ENCODE results near the gene HOXC11.

HOXC11 gene

DNA sequence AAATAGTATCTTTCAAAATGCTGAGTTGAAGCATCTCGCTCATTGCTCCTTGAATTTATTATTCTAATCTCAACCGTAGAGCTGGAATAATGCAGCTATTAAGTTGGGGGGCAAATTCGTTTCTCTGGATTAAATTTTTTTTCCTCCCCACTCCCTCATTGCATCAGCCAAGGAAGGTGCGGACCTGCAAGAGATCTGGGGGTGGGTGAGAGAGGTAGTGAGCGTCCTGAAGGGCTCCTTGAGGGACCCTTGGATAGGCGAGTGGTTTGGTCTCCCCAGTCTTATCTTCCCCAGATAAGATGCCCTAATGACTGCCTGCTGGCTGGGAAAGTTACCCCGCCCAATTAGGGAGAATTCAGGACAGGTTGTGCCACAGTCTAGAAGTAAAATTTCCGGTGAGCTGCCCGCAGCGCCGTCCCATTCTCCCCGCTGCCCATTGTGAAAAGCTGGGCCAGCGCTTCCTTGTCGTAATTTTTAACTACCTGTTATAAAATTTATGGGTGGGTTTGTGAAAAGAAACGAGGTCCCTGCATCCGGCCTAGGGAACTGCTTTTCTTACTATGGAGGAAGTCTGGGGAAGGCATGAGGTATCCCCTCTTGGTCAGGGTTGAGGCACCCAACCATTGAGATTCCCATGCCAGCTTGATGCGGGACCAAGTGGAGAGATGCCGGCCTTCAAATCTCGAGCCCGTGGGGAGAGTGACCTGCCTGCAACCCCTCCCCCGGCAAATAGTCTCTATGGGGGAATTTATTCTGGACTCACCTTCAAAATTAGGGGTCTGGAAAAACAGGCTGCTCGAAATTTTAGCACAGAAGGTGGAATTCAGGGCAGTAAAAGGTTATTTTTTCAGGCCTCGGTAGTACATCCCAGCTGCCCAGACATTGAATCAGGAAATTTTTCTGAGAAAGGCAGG is 42.3 kb downstream of the HOXC11 start:
- DNase-seq = no peak
- in situ Hi-C loops (cut with MboI; ENCODE audit: low pct_unique_long_range_greater_than_20kb, low sequenced_read_pairs) = no loop called here

- in situ Hi-C loops (cut with MboI; ENCODE audit: low pct_unique_long_range_greater_than_20kb, low sequenced_read_pairs) = no loop called here
- no peak for DNase-seq
These were observed 43.1 kb downstream of the HOXC11 start for GRCh38 chr12:54016051-54016450.

- in situ Hi-C loops (cut with MboI; ENCODE audit: low pct_unique_long_range_greater_than_20kb, low sequenced_read_pairs) = no loop called here
- no peak for DNase-seq
These were observed 43.6 kb downstream of the HOXC11 start for GRCh38 chr12:54016478-54016964.

- peak; percentile 44 for DNase-seq
- in situ Hi-C loops (cut with MboI; ENCODE audit: low pct_unique_long_range_greater_than_20kb, low sequenced_read_pairs) = no loop called here
These were observed 44.3 kb downstream of the HOXC11 start for GRCh38 chr12:54017027-54017788.

GRCh38 chr12:54017878-54018467 is 45.0 kb downstream of the HOXC11 start:
- in situ Hi-C loops (cut with MboI; ENCODE audit: low pct_unique_long_range_greater_than_20kb, low sequenced_read_pairs) = no loop called here
- DNase-seq = peak; percentile 92

- in situ Hi-C loops (cut with MboI; ENCODE audit: low pct_unique_long_range_greater_than_20kb, low sequenced_read_pairs) = no loop called here
- DNase-seq = no peak
These were observed 45.6 kb downstream of the HOXC11 start for GRCh38 chr12:54018468-54018984.

GRCh38 chr12:54019091-54019811 is 46.3 kb downstream of the HOXC11 start:
- in situ Hi-C loops (cut with MboI; ENCODE audit: low pct_unique_long_range_greater_than_20kb, low sequenced_read_pairs) = no loop called here
- no peak for DNase-seq

DNA sequence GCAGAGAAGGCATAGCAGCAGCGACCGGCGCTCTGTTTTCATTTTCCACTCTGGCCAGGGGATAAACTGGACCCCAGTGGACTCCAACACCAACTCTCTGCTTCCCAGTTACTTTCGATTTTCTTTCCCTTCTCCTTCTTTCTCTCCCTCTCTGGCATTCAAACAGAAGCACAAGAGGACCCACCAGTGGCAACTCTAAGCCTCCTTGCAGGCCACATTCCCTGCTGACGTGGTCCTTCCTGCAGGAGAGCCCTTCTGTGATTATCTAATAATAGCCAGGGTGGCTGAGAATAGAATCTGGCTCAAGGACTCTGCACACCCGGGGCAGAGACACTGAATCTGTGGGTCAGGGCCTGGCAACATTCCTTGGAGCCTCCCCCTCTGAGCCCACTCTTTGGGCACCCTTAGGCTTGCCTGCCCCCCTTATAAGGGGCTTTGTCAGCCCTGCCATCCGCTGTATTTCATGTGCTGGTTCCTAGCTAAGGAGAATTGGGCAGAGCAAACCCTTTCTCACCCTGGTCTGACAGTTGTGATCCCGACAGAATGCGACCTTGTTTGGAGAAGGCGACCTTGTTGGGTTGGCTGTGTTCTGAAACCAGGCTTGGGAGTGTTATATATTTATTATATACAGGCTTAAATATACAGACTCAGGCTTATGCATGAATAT is 47.1 kb downstream of the HOXC11 start:
- in situ Hi-C loops (cut with MboI; ENCODE audit: low pct_unique_long_range_greater_than_20kb, low sequenced_read_pairs) = no loop called here
- no peak for DNase-seq

- no peak for DNase-seq
- in situ Hi-C loops (cut with MboI; ENCODE audit: low pct_unique_long_range_greater_than_20kb, low sequenced_read_pairs) = no loop called here
These were observed 47.9 kb downstream of the HOXC11 start for GRCh38 chr12:54020591-54021405.

GRCh38 chr12:54021432-54022013 is 48.6 kb downstream of the HOXC11 start:
- in situ Hi-C loops (cut with MboI; ENCODE audit: low pct_unique_long_range_greater_than_20kb, low sequenced_read_pairs) = no loop called here
- no peak for DNase-seq

- in situ Hi-C loops (cut with MboI; ENCODE audit: low pct_unique_long_range_greater_than_20kb, low sequenced_read_pairs) = no loop called here
- DNase-seq = no peak
These were observed 50.3 kb downstream of the HOXC11 start for GRCh38 chr12:54022960-54023884.

DNA sequence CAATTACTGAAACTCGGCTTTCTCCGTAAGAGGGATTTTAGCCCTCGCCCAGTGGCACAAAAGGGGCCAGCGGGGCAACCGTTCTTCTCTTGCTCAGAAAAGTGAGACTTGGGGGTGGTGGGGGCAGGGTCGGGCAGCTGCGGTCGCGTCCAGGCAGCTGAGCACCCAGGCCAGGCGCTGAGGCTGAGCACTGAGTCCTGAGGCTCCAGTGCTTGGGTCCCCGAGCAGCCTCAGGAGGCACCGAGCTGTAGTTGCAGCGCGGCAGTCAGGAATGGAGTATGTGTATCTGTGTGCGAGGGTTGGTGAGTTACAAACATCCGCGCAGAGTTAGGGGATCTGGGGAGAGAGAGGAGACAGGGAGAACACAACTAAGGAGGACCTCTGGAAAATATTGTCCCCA is 51.2 kb downstream of the HOXC11 start:
- no peak for DNase-seq
- in situ Hi-C loops (cut with MboI; ENCODE audit: low pct_unique_long_range_greater_than_20kb, low sequenced_read_pairs) = no loop called here

GRCh38 chr12:54024581-54025305 is 51.8 kb downstream of the HOXC11 start:
- in situ Hi-C loops (cut with MboI; ENCODE audit: low pct_unique_long_range_greater_than_20kb, low sequenced_read_pairs) = no loop called here
- DNase-seq = no peak

- no peak for DNase-seq
- in situ Hi-C loops (cut with MboI; ENCODE audit: low pct_unique_long_range_greater_than_20kb, low sequenced_read_pairs) = no loop called here
These were observed 52.8 kb downstream of the HOXC11 start for GRCh38 chr12:54025499-54026405.

All from KBM-7 (cell line).